Measurements from ENCODE around the gene E4F1.

DNA sequence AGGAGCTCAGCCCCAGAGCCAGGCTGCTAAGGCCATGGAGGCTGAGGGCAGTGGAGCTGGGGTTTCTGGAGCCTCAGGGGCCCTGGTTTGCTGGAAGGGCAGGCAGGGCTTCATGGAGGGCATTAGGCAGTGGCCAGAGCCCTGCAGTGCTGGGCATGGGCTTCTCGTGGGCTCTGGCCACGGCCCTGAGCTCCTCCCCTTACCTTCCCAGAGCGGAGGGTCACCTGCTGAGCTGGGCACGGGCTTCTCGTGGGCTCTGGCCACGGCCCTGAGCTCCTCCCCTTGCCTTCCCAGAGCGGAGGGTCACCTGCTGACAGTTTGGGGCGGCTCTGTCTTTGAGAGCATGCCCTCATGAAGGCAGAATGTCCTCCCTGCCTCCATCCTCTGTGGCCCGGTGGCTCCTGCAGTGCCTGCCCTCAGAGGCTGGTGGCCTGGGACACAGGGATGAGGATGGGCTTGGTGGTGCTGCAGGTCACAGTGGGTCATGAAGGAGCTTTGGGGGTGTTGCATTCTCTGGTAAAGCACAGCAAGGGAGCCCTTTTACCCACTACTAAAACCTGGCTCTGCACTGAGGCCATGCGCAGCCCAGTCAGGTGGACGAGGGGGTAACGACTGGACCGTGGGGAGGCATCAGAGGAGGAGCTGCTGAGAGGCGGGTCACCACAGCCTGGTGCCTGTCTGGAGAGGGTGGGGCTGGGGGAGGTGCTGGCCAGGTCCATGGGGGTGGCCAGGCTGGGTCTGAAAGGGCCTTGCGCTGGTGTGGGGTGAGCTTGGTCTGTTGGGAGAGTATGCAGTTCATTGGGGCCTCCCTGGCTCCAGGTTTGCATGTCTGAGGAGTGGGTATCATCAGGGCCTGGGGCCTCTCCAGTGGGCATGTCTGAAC is 47.4 kb downstream of the E4F1 start:
- TF ChIP-seq MYC (IDR thresholded peaks at IDR 0.05; ENCODE audit: low read depth, low read length) (no peak), POLR2AphosphoS5 (IDR thresholded peaks at IDR 0.05; ENCODE audit: insufficient read depth, low read depth, low read length) (no peak), EZH2 (IDR thresholded peaks at IDR 0.05; ENCODE audit: borderline replicate concordance, low read depth, low read length, severe bottlenecking) (no peak)
- TF ChIP-seq, protein P1, sequence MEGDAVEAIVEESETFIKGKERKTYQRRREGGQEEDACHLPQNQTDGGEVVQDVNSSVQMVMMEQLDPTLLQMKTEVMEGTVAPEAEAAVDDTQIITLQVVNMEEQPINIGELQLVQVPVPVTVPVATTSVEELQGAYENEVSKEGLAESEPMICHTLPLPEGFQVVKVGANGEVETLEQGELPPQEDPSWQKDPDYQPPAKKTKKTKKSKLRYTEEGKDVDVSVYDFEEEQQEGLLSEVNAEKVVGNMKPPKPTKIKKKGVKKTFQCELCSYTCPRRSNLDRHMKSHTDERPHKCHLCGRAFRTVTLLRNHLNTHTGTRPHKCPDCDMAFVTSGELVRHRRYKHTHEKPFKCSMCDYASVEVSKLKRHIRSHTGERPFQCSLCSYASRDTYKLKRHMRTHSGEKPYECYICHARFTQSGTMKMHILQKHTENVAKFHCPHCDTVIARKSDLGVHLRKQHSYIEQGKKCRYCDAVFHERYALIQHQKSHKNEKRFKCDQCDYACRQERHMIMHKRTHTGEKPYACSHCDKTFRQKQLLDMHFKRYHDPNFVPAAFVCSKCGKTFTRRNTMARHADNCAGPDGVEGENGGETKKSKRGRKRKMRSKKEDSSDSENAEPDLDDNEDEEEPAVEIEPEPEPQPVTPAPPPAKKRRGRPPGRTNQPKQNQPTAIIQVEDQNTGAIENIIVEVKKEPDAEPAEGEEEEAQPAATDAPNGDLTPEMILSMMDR (IDR thresholded peaks at IDR 0.05; ENCODE audit: extremely low read depth in 1 of 2, insufficient read depth in 1 of 2, low read depth in 1 of 2, low read length in 2 of 2), result no peak

Measured in endothelial cell of umbilical vein (primary cell).